ENCODE data around the gene PRG2. TPM values are rescaled to one million over a fixed set of nuclear protein-coding genes. Genes with fewer than 3 reads are reported as not detected.

Gene PRG2
- total RNA-seq, 1 donor from 2014 or later, result not detected

- DNase-seq, result no peak
- H3K36me3 Mint-ChIP-seq (ENCODE audit: unreplicated experiment), result no peaks in the 10 kb centered on the region
- H3K4me3 Mint-ChIP-seq (ENCODE audit: unreplicated experiment), result no peak overlapping the region
- H3K27me3 Mint-ChIP-seq (ENCODE audit: unreplicated experiment), result peaks cover 20% of the 10 kb centered on the region
- peaks cover 6% of the 10 kb centered on the region for H3K4me1 Mint-ChIP-seq (ENCODE audit: low read depth, unreplicated experiment)
- TF ChIP-seq, protein P1, sequence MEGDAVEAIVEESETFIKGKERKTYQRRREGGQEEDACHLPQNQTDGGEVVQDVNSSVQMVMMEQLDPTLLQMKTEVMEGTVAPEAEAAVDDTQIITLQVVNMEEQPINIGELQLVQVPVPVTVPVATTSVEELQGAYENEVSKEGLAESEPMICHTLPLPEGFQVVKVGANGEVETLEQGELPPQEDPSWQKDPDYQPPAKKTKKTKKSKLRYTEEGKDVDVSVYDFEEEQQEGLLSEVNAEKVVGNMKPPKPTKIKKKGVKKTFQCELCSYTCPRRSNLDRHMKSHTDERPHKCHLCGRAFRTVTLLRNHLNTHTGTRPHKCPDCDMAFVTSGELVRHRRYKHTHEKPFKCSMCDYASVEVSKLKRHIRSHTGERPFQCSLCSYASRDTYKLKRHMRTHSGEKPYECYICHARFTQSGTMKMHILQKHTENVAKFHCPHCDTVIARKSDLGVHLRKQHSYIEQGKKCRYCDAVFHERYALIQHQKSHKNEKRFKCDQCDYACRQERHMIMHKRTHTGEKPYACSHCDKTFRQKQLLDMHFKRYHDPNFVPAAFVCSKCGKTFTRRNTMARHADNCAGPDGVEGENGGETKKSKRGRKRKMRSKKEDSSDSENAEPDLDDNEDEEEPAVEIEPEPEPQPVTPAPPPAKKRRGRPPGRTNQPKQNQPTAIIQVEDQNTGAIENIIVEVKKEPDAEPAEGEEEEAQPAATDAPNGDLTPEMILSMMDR (IDR thresholded peaks at IDR 0.05; ENCODE audit: partially characterized antibody, unreplicated experiment), result no peak
- peaks cover 23% of the 10 kb centered on the region for H3K9me3 Mint-ChIP-seq (ENCODE audit: unreplicated experiment)
- peak overlapping the region; percentile 11 for H3K27ac Mint-ChIP-seq (ENCODE audit: unreplicated experiment)
These were observed 17.3 kb downstream of the PRG2 start for GRCh38 chr11:57373146-57373545.

- Mint-ChIP-seq H3K27me3 (ENCODE audit: unreplicated experiment) (peaks cover 18% of the 10 kb centered on the region), H3K27ac (ENCODE audit: unreplicated experiment) (no peak overlapping the region), H3K4me3 (ENCODE audit: unreplicated experiment) (no peak overlapping the region), H3K36me3 (ENCODE audit: unreplicated experiment) (peaks cover 10% of the 10 kb centered on the region), H3K4me1 (ENCODE audit: low read depth, unreplicated experiment) (peaks cover 4% of the 10 kb centered on the region), H3K9me3 (ENCODE audit: unreplicated experiment) (peaks cover 19% of the 10 kb centered on the region)
- TF ChIP-seq, protein P1 (IDR thresholded peaks at IDR 0.05; ENCODE audit: partially characterized antibody, unreplicated experiment), result no peak
- no peak for DNase-seq
These were observed 19.5 kb downstream of the PRG2 start for GRCh38 chr11:57370941-57371340.

- Mint-ChIP-seq H3K27me3 (ENCODE audit: unreplicated experiment) (peaks cover 19% of the 10 kb centered on the region), H3K9me3 (ENCODE audit: unreplicated experiment) (peaks cover 22% of the 10 kb centered on the region), H3K4me1 (ENCODE audit: low read depth, unreplicated experiment) (peaks cover 4% of the 10 kb centered on the region)
These were observed 20.2 kb downstream of the PRG2 start for GRCh38 chr11:57370251-57370650.

GRCh38 chr11:57368845-57369232 is 21.6 kb downstream of the PRG2 start:
- H3K27ac Mint-ChIP-seq (ENCODE audit: unreplicated experiment), result no peak overlapping the region
- H3K4me3 Mint-ChIP-seq (ENCODE audit: unreplicated experiment), result no peak overlapping the region
- TF ChIP-seq, protein P1 (IDR thresholded peaks at IDR 0.05; ENCODE audit: partially characterized antibody, unreplicated experiment), result no peak
- peaks cover 6% of the 10 kb centered on the region for H3K4me1 Mint-ChIP-seq (ENCODE audit: low read depth, unreplicated experiment)
- no peak for DNase-seq
- peaks cover 24% of the 10 kb centered on the region for H3K36me3 Mint-ChIP-seq (ENCODE audit: unreplicated experiment)
- H3K27me3 Mint-ChIP-seq (ENCODE audit: unreplicated experiment), result peaks cover 19% of the 10 kb centered on the region
- peaks cover 20% of the 10 kb centered on the region for H3K9me3 Mint-ChIP-seq (ENCODE audit: unreplicated experiment)

More at GRCh38 chr11:57370251-57370650, 20.2 kb downstream of the PRG2 start:
- DNase-seq, result no peak
- TF ChIP-seq, protein P1 (IDR thresholded peaks at IDR 0.05; ENCODE audit: partially characterized antibody, unreplicated experiment), result no peak
- H3K4me3 Mint-ChIP-seq (ENCODE audit: unreplicated experiment), result no peak overlapping the region
- H3K27ac Mint-ChIP-seq (ENCODE audit: unreplicated experiment), result no peak overlapping the region
- H3K36me3 Mint-ChIP-seq (ENCODE audit: unreplicated experiment), result peaks cover 16% of the 10 kb centered on the region

GRCh38 chr11:57368106-57368844 is 22.2 kb downstream of the PRG2 start:
- H3K4me3 Mint-ChIP-seq (ENCODE audit: unreplicated experiment), result no peak overlapping the region
- H3K4me1 Mint-ChIP-seq (ENCODE audit: low read depth, unreplicated experiment), result peaks cover 6% of the 10 kb centered on the region
- no peak for DNase-seq
- peaks cover 15% of the 10 kb centered on the region for H3K27me3 Mint-ChIP-seq (ENCODE audit: unreplicated experiment)
- H3K27ac Mint-ChIP-seq (ENCODE audit: unreplicated experiment), result no peak overlapping the region
- H3K9me3 Mint-ChIP-seq (ENCODE audit: unreplicated experiment), result peaks cover 15% of the 10 kb centered on the region
- TF ChIP-seq, protein P1 (IDR thresholded peaks at IDR 0.05; ENCODE audit: partially characterized antibody, unreplicated experiment), result no peak
- H3K36me3 Mint-ChIP-seq (ENCODE audit: unreplicated experiment), result peaks cover 24% of the 10 kb centered on the region
